WERI-Rb-1 (cell line): ENCODE results near the gene CAPN11.

Experiments
- DNase-seq: peaks from one replicate; pipeline ENCODE4 v3.0.0-alpha.2; 2020
- H3K27ac ChIP-seq: fragments of 250-450 bp; sonication (Bioruptor Pico); 2 replicates; pipeline ENCODE4 v1.5.1; 2020; ENCODE audit warnings: mild to moderate bottlenecking, moderate library complexity
- H3K27me3 ChIP-seq: fragments of 250-450 bp; sonication (Bioruptor Pico); 2 replicates; pipeline ENCODE4 v1.5.1; 2021; ENCODE audit warnings: mild to moderate bottlenecking, low read depth, moderate library complexity; ENCODE audit not compliant: insufficient read depth, severe bottlenecking
- H3K36me3 ChIP-seq: fragments of 250-450 bp; sonication (Bioruptor Pico); 2 replicates; pipeline ENCODE4 v1.5.1; 2020; ENCODE audit warnings: mild to moderate bottlenecking, moderate library complexity
- H3K4me3 ChIP-seq: 2 replicates; pipeline ENCODE4 v1.5.1; 2011; ENCODE audit warnings: low read depth, mild to moderate bottlenecking, control low read depth, low read length
- H3K9me3 ChIP-seq: fragments of 250-450 bp; sonication (Bioruptor Pico); 2 replicates; pipeline ENCODE4 v1.5.1; 2021; ENCODE audit warnings: mild to moderate bottlenecking, moderate library complexity; ENCODE audit not compliant: severe bottlenecking
- TF ChIP-seq, protein P1 (sequence below): IDR thresholded peaks from 2 replicates; pipeline ENCODE4 v1.5.1; 2011; ENCODE audit warnings: low read depth, mild to moderate bottlenecking, control low read depth, inconsistent platforms, low read length

CAPN11 gene

DNA sequence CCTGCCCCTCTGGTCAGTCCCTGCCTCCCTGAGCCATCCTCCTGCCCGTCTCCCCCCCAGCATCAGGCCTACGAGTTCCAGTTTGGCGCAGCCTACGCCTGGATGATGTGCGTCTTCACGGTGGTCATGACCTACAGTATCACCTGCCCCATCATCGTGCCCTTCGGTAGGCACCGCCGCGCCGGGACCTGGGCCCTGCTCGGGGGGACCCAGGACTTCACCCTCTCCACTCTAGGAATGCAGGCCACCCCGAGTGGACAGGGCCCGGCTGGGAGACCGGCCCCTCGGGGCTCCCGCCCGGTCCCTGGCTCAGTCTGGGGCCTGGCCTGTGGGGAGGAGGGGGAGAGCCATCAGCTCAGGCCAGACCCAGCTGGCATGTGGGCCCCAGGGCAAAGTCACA lies 6.1 kb upstream of the CAPN11 start:
- TF ChIP-seq, protein P1, sequence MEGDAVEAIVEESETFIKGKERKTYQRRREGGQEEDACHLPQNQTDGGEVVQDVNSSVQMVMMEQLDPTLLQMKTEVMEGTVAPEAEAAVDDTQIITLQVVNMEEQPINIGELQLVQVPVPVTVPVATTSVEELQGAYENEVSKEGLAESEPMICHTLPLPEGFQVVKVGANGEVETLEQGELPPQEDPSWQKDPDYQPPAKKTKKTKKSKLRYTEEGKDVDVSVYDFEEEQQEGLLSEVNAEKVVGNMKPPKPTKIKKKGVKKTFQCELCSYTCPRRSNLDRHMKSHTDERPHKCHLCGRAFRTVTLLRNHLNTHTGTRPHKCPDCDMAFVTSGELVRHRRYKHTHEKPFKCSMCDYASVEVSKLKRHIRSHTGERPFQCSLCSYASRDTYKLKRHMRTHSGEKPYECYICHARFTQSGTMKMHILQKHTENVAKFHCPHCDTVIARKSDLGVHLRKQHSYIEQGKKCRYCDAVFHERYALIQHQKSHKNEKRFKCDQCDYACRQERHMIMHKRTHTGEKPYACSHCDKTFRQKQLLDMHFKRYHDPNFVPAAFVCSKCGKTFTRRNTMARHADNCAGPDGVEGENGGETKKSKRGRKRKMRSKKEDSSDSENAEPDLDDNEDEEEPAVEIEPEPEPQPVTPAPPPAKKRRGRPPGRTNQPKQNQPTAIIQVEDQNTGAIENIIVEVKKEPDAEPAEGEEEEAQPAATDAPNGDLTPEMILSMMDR = no peak
- H3K4me3 ChIP-seq = no peak overlapping the region
- H3K27ac ChIP-seq = no peak overlapping the region
- no peaks in the 10 kb centered on the region for H3K9me3 ChIP-seq
- no peaks in the 10 kb centered on the region for H3K27me3 ChIP-seq
- H3K36me3 ChIP-seq = peaks cover 54% of the 10 kb centered on the region
- no peak for DNase-seq

DNA sequence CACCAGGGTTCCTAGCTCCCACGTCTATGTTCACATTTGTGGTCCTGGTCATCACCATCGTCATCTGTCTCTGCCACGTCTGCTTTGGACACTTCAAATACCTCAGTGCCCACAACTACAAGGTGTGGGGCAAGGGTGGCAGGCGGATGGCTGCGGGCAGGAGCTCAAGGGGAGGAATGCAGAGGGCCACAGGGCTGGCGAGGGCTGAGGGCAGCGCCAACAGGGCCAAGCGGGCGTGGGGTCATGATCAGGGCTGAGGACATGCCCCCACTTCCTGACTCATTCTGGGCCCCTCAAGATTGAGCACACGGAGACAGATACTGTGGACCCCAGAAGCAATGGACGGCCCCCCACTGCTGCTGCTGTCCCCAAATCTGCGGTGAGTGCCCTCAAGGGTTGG lies 4.6 kb upstream of the CAPN11 start:
- DNase-seq = no peak
- TF ChIP-seq, protein P1 = no peak
- Histone ChIP-seq H3K27ac (no peak overlapping the region), H3K27me3 (no peaks in the 10 kb centered on the region), H3K4me3 (no peak overlapping the region), H3K9me3 (no peaks in the 10 kb centered on the region), H3K36me3 (peaks cover 39% of the 10 kb centered on the region)

DNA sequence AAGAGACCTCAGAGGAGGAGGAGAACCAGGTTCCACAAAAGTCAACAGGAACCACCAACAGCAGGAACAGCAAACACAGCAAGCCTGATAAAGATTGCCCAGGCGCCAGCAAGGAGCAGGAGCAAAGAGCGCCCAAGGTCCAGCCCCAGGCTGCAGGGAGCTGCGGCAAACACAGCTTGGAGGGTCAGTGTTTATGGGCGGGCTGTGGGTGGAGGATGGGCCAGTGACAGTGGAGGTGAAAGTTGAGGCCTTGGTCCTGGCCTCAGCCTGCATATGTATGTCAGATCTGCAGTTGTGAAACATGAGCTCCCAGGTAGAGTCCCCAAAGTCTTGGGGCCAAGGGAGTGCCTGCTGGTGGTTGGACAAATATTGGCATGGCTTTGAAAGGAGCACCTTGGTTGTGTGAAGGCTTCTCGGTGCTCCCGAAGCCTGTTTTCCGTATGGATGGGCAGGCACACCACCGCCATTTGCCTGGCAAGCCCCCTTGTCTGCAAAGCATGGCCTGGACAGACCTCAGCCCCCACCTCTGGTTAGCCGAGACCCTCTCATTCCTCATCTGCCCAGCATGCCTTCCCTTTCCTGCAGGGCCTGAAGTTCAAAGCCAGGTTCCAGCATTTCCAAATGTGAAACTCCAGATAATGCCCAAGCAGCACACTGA lies 2.0 kb upstream of the CAPN11 start:
- Histone ChIP-seq H3K27ac (no peak overlapping the region), H3K4me3 (no peak overlapping the region), H3K27me3 (no peaks in the 10 kb centered on the region), H3K9me3 (no peaks in the 10 kb centered on the region), H3K36me3 (peaks cover 24% of the 10 kb centered on the region)
- no peak for DNase-seq
- TF ChIP-seq, protein P1 = no peak

DNA sequence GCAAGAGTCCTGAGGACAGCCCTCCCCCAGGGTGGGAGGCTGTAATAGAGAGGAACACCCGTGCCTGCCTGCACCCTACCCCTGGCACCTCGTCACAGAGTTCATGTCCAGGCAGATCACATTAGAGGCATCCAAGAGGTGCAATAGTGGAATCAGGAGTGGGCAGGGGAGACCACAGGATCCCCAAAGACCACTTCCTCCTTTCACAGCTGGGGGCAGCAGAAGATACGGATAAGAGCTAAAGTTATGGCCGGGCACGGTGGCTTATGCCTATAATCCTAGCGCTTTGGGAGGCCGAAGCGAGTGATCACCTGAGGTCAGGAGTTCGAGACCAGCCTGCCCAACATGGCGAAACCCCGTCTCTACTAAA lies 1.5 kb upstream of the CAPN11 start:
- no peaks in the 10 kb centered on the region for H3K27me3 ChIP-seq
- TF ChIP-seq, protein P1 = peak; percentile 28; the same call in 1 of the 2 replicates
- no peak overlapping the region for H3K4me3 ChIP-seq
- no peaks in the 10 kb centered on the region for H3K9me3 ChIP-seq
- no peak overlapping the region for H3K27ac ChIP-seq
- no peak for DNase-seq
- H3K36me3 ChIP-seq = peaks cover 24% of the 10 kb centered on the region

DNA sequence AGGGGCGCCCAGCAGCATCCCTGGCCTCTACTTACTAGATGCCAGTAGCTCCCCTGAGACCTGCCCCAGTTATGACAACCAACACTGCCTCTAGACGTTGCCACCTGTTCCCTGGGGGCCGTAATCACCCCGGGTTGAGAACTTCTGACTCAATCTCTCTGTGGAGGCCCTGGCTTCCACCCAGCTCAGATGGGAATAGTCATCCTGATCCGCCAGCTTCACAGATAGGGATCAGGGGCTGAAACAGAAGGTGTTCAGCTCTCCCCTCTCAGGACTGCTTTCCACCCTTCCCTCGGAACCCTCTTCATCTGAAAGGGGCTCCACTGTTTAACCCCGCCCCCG lies 3.3 kb downstream of the CAPN11 start:
- H3K9me3 ChIP-seq = no peaks in the 10 kb centered on the region
- no peaks in the 10 kb centered on the region for H3K36me3 ChIP-seq
- no peak overlapping the region for H3K4me3 ChIP-seq
- DNase-seq = peak; percentile 57
- no peaks in the 10 kb centered on the region for H3K27me3 ChIP-seq
- TF ChIP-seq, protein P1 = no peak
- peak overlapping the region; percentile 35; the same call in 1 of the 2 replicates for H3K27ac ChIP-seq
